Measurements from ENCODE around the gene HACD3.
"Not testable (repeated sequence)": the region's sequence is repeated elsewhere in the genome, so short reads cannot be mapped to it uniquely, and the experiment has no call there.

The HACD3 gene

DNA sequence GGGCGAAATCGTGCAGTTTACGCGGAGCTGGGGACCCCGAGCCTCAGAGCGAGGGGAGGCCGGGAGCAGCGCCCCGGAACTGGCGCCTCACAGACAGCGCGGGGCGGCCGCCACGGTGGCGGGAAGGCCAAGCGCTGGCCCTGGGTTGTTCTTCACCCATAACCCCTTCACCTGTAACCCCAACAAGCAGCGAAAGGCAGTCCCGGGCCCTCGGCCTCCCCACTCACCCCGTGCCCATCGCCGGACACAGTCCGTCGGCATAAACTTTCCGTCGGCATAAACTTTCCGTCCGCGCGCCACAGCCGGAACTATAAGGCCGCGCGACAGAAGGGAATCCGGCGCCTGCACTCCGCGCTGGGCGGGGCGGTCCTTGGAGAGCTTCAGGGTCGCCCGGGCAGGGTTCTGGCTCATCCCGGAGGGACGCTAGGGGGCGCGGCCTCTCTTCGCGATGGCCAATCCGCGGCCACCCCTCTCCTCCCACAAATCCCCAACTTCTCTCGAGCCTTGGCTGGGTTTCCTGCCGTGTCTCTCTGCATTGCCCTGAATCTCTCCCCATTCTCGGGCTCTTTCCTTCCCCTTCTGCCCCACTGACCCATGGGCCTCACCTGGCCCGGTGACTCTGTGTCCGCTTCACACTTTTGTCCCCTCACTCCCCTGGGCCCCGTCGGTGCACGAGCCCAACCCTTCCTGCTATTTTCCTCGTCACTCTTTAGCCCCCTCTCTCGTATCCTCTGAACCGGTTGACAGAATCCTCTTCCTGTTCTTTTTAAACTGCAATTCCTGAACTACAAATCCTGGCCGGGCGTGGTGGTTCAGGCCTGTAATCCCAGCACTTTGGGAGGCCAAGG lies 80.8 kb downstream of the HACD3 start, which contains the start of gene INTS14:
Gene INTS14, minus strand, starts transcription at position 261 of the 848 bp plus-strand sequence. CDS start 3,751 bp downstream, outside the sequence.
- peak; percentile 55 to 81 for DNase-seq

DNA sequence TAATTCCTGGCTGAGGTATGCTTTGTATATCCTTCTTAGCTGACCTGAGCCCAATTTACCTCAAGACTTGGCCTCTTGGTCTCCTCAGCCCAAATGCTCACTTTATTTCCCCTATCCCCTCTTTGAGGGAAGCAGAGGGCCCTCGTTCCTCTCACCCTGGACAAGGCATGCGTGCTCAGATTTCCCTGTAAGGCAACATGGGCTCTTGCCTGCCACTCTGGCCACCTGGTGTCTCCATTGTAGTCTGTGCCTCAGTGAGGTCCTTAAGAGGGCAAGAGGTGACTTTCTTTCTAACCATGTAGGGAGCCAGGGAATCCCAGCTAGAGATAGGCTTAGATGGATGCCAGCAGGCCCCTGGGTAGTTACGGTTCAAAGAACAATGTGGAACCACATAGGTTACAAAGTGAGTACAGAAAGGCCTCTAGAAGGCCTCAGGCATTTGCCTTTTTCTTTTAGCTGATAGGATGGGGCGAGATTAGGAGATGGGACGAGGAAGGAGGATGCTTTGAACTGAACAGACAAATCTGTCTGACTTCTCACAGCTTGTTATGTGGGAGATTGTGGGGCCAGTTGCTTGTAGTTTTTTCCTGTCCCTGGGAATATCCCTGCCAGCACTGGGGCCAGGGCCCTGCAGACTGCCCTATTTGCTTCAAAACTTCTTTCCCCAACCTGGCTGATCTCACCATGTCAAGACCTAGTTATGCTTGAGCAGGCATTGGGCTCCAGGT lies 81.8 kb downstream of the HACD3 start:
- DNase-seq, result no peak

DNA sequence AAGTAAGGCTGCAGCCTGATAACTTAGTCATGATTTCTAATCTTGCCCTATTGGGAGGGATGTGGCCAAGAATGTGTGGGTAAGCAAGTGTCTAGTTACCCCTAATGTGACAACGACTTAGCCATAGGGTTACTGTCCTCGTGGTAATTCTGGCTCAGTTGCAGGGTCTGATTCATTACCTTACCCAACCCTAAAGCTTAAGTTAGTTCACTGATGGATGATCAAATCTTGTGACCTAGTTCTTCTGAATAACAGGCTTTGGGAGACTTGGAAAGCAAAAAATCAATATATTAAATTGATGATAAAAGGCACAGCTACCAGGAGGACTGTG lies 82.3 kb downstream of the HACD3 start:
- no peak for DNase-seq

DNA sequence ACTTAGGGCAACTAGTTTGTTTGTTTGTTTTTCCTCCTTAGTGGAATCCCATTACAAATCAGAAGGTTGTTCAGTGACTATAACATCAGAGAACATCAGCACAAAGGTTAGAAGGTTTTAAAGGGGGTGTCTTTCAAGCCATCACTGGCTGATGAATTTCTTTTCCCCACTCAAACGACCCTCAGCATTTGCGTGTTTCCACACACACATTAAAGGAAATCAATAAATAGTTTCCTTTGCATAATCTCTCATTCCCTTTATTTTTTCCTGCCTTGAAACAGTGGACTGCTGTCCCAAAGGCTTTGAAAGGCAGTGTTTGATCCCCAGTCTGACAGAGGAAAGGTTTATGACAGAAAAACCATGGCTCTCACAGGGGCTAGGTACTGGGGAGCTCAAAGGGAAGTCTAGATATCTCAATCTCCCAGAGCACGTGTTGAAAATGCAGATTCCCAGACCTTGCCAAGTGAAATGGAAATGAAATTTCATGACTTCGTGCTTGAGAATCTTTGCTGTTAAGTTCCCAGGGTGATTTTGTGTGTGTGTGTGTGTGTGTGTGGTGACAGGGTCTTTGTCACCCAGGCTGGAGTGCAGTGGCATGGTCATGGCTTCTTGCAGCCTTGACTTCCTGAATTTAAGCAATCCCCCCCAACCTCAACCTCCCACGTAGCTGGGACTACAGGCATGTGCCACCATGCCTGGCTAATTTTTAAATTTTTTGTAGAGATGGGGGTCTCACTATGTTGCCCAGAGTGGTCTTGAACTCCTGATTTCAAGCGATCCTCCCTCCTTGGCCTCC lies 82.9 kb downstream of the HACD3 start:
- DNase-seq, result no peak

DNA sequence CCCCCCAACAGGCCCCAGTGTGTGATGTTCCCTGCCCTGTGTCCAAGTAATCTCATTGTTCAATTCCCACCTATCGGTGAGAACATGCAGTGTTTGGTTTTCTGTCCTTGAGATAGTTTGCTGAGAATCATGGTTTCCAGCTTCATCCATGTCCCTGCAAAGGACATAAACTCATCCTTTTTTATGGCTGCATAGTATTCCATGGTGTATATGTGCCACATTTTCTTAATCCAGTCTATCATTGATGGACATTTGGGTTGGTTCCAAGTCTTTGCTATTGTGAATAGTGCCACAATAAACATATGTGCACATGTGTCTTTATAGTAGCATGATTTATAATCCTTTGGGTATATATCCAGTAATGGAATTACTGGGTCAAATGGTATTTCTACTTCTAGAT lies 85.6 kb downstream of the HACD3 start:
- not testable (repeated sequence) for DNase-seq

DNA sequence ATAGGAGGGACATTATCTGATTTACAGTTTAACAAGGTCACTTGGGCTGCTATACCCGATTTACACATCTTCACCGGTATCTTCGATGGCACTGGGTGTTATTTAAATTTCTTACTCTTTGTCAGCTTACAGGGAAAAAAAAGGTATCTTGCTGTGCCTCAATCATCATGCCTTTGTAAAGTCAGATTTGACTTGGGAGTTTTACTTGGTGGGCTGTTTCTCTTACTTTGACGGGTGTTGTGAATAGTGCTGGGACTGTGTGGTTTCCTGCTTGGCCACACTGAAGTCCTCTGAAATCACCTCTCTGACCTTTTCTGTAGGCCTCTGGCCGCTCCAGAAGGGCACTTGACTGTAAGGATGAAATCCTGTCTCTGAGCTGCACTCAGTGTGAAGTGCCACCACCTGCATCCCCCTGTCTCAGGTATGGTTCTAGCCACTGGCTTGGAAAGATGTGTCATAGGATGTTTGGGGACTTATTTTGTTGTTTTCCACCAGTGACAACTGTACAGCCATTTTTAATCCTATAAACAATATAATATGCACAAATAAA lies 88.4 kb downstream of the HACD3 start:
- DNase-seq, result no peak

DNA sequence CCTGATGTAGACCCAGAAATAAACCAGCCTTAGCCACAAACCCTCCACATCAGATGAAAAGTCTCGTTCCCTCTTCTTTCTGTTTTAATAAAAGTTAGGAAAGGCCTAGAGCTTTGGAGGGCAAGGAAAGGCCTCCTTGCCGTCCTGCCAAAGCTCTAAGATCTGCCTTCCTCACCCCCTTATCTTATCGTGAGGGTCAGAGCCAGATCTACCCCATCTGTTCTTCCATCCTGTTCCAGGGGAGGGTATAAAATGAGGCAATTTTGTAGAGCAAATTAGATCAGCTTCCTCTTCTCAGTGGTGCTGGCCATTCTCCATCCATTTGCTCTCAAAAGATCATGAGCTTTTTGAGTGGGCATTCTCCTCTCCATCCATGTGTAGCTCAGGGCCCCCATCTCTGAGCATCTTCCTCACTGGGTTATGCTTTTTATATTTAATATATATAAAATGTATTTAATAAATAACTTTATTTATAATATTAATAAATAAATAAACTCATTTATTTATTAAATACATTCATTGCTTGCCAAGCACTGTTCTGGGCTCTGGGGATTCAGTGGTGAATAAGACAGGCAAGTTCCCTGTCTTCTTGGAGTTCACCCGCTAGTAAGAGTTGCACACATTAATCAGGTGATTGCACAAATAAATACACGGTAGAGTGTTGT lies 89.5 kb downstream of the HACD3 start:
- no peak for DNase-seq

DNA sequence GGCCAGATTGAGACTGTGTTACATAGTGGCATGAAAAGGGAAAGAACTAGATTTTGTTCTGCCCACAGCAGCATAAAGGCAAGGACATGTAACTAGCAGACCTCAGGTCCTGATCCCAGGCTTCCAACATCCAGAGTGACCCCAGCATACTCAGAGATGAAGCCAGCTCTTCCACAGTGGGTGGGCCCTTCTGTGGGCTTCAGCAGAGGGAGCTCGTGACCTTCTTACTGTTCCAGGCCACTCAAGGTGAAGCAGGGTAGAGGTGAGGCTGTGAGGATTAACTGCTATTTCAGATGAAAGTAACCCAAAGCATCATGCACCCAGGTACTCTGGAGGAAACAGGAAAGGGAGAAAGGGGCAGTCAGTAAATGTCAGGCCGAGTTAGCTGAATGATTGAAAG lies 90.6 kb downstream of the HACD3 start:
- no peak for DNase-seq

DNA sequence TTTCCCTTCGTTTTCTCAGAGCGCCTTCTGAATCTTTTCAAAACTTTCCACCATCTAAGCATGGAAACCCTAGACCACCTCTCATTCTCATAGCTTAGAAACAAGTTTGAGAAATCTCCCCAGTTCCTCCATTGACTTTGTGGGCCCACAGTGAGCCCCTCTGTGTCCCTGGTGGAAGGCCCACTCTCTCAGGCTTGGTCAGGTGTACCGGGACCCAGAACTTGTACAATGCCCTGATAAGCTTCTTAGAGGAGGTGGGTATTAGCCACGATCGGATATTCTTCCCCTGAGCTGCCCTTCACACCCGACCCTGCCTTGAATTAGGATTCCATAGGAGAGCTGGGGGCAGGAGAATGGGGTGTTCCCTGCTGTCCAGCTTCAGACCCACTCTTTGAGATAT lies 91.4 kb downstream of the HACD3 start, which contains the start of gene SLC24A1:
Gene SLC24A1, plus strand, starts transcription at position 301 of the 400 bp plus-strand sequence. CDS start 2,143 bp downstream, outside the sequence.
- DNase-seq, result no peak

DNA sequence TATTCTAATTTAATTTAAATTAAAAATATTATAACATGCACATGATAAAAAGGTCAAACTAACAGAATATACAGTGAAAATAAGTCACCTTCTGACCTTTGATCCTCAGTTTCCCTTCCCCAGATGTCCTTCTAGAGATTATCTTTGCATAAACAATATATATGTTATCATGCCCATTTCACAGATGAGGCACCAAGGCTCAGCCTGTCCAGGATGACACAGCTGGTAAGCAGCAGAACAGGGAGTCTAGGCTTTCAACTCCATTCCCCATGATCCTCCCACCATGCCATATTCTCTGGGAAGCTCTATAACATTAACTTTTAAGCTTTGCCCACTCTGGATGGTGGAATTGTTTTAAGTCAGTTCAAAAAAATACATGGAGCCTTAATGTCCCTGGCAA lies 92.8 kb downstream of the HACD3 start:
- no peak for DNase-seq

DNA sequence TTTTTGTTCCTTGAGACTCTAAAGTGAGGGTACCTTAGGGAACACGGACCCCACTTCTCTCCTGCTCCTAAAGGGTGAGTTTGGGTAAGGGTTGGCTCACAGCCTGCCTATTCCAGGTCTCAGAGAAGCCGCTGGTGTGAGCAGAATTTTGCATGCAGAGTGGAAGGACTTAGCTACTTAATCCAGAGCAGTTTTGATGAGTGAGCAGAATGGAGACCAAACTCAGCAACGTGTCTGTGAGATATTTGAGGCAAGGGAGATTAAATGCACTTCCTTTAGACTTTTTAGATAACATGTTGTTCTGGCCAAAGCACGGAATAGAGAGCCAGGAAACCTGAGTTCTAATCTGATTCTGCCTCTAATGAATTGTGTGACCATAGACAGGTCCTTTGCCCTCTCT lies 96.6 kb downstream of the HACD3 start:
- no peak for DNase-seq
